ENCODE data around the gene GNAT1.

Gene GNAT1

GRCh38 chr3:50212971-50213370 is 21.6 kb downstream of the GNAT1 start:
- no peak for TF ChIP-seq CTCF (IDR thresholded peaks at IDR 0.05)
- no peaks in the 10 kb centered on the region for H3K9me3 ChIP-seq (ENCODE audit: control insufficient read depth, low read length)
- H3K4me3 ChIP-seq (ENCODE audit: low read depth, low read length), result no peak overlapping the region
- H2AFZ ChIP-seq, result no peak overlapping the region
- H3K4me2 ChIP-seq (ENCODE audit: low read length), result no peak overlapping the region
- no peaks in the 10 kb centered on the region for H3K36me3 ChIP-seq (ENCODE audit: control insufficient read depth, insufficient read depth, low read length)
- no peaks in the 10 kb centered on the region for H3K79me2 ChIP-seq
- no peaks in the 10 kb centered on the region for H3K4me1 ChIP-seq
- H3K9ac ChIP-seq, result no peak overlapping the region
- H3K27me3 ChIP-seq (ENCODE audit: control insufficient read depth, insufficient read depth, low read length), result no peaks in the 10 kb centered on the region
- H3K27ac ChIP-seq, result no peak overlapping the region

DNA sequence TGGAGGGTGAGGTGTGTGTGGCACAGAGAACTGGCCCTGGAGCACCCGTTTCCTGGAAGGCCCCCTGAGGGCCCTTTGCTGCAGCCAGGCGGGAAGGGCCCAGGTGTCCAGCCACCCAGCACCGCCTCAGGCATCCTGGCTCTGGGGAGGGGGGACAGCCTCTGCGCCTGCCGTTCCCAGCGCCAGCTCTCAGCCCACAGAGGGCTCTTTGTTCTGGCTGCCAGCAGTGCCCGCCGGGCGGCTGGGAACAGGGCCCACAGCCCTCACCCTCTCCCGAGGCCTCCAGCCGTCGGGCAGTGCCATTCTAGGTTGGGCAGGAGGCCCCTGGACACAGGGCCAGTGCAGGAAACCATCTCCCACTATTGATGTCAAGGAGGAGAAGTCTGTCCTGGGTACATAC is 22.0 kb downstream of the GNAT1 start:
- H3K4me3 ChIP-seq (ENCODE audit: low read depth, low read length), result no peak overlapping the region
- no peaks in the 10 kb centered on the region for H3K27me3 ChIP-seq (ENCODE audit: control insufficient read depth, insufficient read depth, low read length)
- no peaks in the 10 kb centered on the region for H3K79me2 ChIP-seq
- H3K27ac ChIP-seq, result no peak overlapping the region
- H3K9me3 ChIP-seq (ENCODE audit: control insufficient read depth, low read length), result no peaks in the 10 kb centered on the region
- H2AFZ ChIP-seq, result no peak overlapping the region
- H3K4me1 ChIP-seq, result no peaks in the 10 kb centered on the region
- no peak overlapping the region for H3K4me2 ChIP-seq (ENCODE audit: low read length)
- H3K36me3 ChIP-seq (ENCODE audit: control insufficient read depth, insufficient read depth, low read length), result no peaks in the 10 kb centered on the region
- TF ChIP-seq CTCF (IDR thresholded peaks at IDR 0.05), result no peak
- no peak overlapping the region for H3K9ac ChIP-seq

DNA sequence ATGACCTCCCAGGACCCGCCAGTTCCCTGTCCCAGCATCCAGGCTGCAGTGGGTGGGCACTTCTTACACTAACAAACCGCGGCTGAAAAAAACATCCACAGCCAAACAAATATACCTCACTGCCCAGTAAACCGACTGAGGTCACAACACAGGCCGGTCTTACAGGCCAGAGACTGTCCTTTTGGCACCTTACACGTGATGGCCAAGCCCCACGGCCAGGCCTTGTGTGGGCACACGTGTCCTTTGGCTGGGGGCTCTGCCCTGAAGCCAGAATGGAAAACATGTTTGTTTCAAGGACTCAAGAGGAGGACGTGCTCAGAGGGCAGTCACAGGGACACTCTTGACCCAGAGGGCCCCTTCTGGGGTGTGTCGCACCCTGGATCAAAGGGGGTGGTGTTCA is 23.4 kb downstream of the GNAT1 start:
- Histone ChIP-seq H3K36me3 (ENCODE audit: control insufficient read depth, insufficient read depth, low read length) (no peaks in the 10 kb centered on the region), H2AFZ (no peak overlapping the region), H3K27me3 (ENCODE audit: control insufficient read depth, insufficient read depth, low read length) (no peaks in the 10 kb centered on the region), H3K4me2 (ENCODE audit: low read length) (no peak overlapping the region), H3K4me1 (no peaks in the 10 kb centered on the region), H3K79me2 (no peaks in the 10 kb centered on the region), H3K27ac (no peak overlapping the region), H3K9me3 (ENCODE audit: control insufficient read depth, low read length) (no peaks in the 10 kb centered on the region), H3K9ac (no peak overlapping the region), H3K4me3 (ENCODE audit: low read depth, low read length) (no peak overlapping the region)
- no peak for TF ChIP-seq CTCF (IDR thresholded peaks at IDR 0.05)

DNA sequence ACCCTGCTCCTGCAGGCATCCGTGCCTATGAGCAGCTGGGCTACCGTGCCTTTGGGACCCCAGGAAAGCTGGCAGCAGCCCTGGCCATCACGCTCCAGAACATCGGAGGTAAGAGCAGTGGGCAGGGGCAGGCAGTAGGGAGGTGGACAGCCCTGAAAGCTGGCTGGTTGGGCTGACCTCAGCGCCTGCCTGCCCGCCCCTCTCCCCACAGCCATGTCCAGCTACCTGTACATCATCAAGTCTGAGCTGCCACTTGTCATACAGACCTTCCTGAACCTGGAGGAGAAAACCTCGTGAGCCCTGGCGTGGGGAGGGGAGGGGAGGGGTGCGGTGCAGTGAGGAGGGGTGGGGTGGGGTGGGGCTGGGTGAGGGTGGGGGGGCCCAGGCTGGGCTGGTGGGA is 24.1 kb downstream of the GNAT1 start:
- no peak overlapping the region for H3K9ac ChIP-seq
- no peak overlapping the region for H3K27ac ChIP-seq
- H3K4me1 ChIP-seq, result no peaks in the 10 kb centered on the region
- no peaks in the 10 kb centered on the region for H3K36me3 ChIP-seq (ENCODE audit: control insufficient read depth, insufficient read depth, low read length)
- H3K4me3 ChIP-seq (ENCODE audit: low read depth, low read length), result no peak overlapping the region
- no peak overlapping the region for H2AFZ ChIP-seq
- no peak for TF ChIP-seq CTCF (IDR thresholded peaks at IDR 0.05)
- no peaks in the 10 kb centered on the region for H3K27me3 ChIP-seq (ENCODE audit: control insufficient read depth, insufficient read depth, low read length)
- H3K4me2 ChIP-seq (ENCODE audit: low read length), result no peak overlapping the region
- no peaks in the 10 kb centered on the region for H3K9me3 ChIP-seq (ENCODE audit: control insufficient read depth, low read length)
- H3K79me2 ChIP-seq, result no peaks in the 10 kb centered on the region

GRCh38 chr3:50217681-50218080 is 26.3 kb downstream of the GNAT1 start:
- Histone ChIP-seq H3K4me1 (no peaks in the 10 kb centered on the region), H3K9ac (no peak overlapping the region), H3K36me3 (ENCODE audit: control insufficient read depth, insufficient read depth, low read length) (no peaks in the 10 kb centered on the region), H3K79me2 (no peaks in the 10 kb centered on the region), H3K9me3 (ENCODE audit: control insufficient read depth, low read length) (no peaks in the 10 kb centered on the region), H3K4me3 (ENCODE audit: low read depth, low read length) (no peak overlapping the region), H3K4me2 (ENCODE audit: low read length) (no peak overlapping the region), H3K27ac (no peak overlapping the region), H2AFZ (no peak overlapping the region), H3K27me3 (ENCODE audit: control insufficient read depth, insufficient read depth, low read length) (no peaks in the 10 kb centered on the region)
- TF ChIP-seq CTCF (IDR thresholded peaks at IDR 0.05), result no peak

Data from parathyroid adenoma (tissue), 2 donors.